Fibroblast of skin of scalp (primary cell): ENCODE results near the gene TESK2.

ENCODE experiments used
- DNase-seq: peaks from one replicate; pipeline ENCODE4 v3.0.0-alpha.2; 2013

TESK2 gene

DNA sequence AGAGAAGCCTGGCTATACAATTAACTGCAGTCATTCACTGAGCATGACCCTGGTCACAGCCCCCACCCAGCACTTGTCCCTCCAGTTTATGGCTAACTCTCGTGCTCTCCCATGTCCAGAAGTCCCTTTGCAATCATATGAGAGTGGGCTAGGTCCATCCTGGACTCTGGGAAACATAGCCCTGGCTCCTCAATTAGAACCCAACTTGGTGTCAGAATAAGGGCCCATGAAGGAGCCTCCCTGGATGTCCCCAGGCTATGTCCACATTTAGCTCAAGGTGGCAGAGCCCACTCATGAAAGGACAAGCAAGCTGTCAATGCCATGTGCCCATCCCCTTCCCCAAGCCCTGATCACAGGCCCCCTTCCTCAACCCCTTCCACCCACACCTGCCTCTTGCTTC is 191.7 kb downstream of the TESK2 start:
- no peak for DNase-seq

DNA sequence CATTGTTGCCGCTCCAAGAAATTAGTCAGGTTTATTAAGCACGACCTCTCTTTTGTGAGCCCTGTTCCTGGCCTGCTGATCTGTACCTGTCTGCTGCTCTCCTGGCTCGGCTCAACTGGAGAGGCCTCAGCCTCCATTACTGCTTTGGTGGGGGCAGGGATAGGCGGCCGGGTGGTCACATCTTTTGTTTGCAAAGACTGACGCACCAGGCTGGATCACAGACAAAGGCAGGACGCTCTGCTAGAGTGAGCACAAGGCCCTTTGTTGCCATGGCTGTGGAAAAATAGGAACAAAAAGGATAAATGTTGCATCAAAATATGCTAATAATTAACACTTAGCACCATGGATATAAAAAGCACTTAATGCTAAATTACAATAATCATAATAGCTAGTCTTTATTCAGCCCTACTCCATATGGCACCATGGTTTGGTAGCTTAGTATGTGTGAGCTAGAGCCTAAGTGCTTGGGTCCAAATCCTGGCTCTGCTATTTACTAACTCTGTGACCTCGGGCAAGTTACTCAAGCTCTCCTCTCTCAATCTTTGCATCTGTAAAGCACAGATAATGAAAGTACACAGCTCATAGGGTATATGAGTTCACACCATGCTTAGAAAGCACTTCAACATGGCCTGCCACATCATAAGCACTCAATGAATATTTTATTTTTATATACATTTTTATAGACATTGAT is 193.2 kb downstream of the TESK2 start:
- DNase-seq = no peak
